Loucy (cell line): ENCODE measurements around the gene CTNNBIP1.

ENCODE experiments used
- H2AFZ ChIP-seq: fragments of 200-600 bp; sonication (generic); 2 replicates; pipeline ENCODE4 v1.6.0; 2016; ENCODE audit warnings: antibody characterized with exemption, mild to moderate bottlenecking, low read length, moderate library complexity
- H3F3A ChIP-seq: fragments of 200-600 bp; 2 replicates; pipeline ENCODE4 v1.6.0; 2016; ENCODE audit warnings: antibody characterized with exemption, low read depth, mild to moderate bottlenecking
- H3K27me3 ChIP-seq: fragments of 200-600 bp; sonication (generic); 2 replicates; pipeline ENCODE4 v1.6.1; 2014; ENCODE audit warnings: low read length, mild to moderate bottlenecking; ENCODE audit not compliant: insufficient read depth, poor library complexity, severe bottlenecking
- H3K36me3 ChIP-seq: fragments of 200-600 bp; sonication (generic); 2 replicates; pipeline ENCODE4 v1.6.1; 2016; ENCODE audit warnings: low read length; ENCODE audit not compliant: insufficient read depth
- H3K4me1 ChIP-seq: fragments of 200-600 bp; sonication (generic); 2 replicates; pipeline ENCODE4 v1.5.1; 2014; ENCODE audit warnings: low read length, mild to moderate bottlenecking; ENCODE audit not compliant: insufficient read depth, poor library complexity, severe bottlenecking
- H3K4me2 ChIP-seq: fragments of 200-600 bp; sonication (generic); 2 replicates; pipeline ENCODE4 v1.6.0; 2014; ENCODE audit warnings: antibody characterized with exemption, low read length, low read depth, mild to moderate bottlenecking; ENCODE audit not compliant: poor library complexity, severe bottlenecking
- H3K4me3 ChIP-seq: fragments of 200-600 bp; sonication (generic); 2 replicates; pipeline ENCODE4 v1.5.1; 2014; ENCODE audit warnings: low read length, mild to moderate bottlenecking, mixed read lengths; ENCODE audit not compliant: poor library complexity, severe bottlenecking
- H3K79me2 ChIP-seq: fragments of 200-600 bp; sonication (generic); 2 replicates; pipeline ENCODE4 v1.6.1; 2014; ENCODE audit warnings: low read length; ENCODE audit not compliant: insufficient read depth
- H3K9ac ChIP-seq: fragments of 200-600 bp; sonication (generic); 2 replicates; pipeline ENCODE4 v1.6.0; 2014; ENCODE audit warnings: mild to moderate bottlenecking, low read depth, low read length, moderate library complexity; ENCODE audit not compliant: poor library complexity, severe bottlenecking
- H3K9me2 ChIP-seq: fragments of 200-600 bp; sonication (generic); replicated peaks from 2 replicates; pipeline ENCODE4 v1.6.1; 2016; ENCODE audit warnings: low read depth, low read length, mixed read lengths
- H3K9me3 ChIP-seq: fragments of 200-600 bp; sonication (generic); 2 replicates; pipeline ENCODE4 v1.6.1; 2014; ENCODE audit warnings: mild to moderate bottlenecking, antibody characterized with exemption, low read length, low read depth; ENCODE audit not compliant: insufficient read depth
- H4K20me1 ChIP-seq: fragments of 200-600 bp; sonication (generic); 2 replicates; pipeline ENCODE4 v1.6.0; 2014; ENCODE audit warnings: antibody characterized with exemption, low read length, mild to moderate bottlenecking; ENCODE audit not compliant: insufficient read depth, poor library complexity, severe bottlenecking
- CTCF ChIP-seq: fragments of 200-600 bp; sonication (generic); conservative IDR thresholded peaks from 2 replicates; pipeline ENCODE4 v1.5.1; 2014; ENCODE audit warnings: mild to moderate bottlenecking, antibody characterized with exemption, low read length
- EZH2phosphoT487 ChIP-seq: fragments of 200-600 bp; IDR thresholded peaks from 2 replicates; pipeline ENCODE4 v1.6.1; 2018; ENCODE audit warnings: antibody characterized with exemption, mild to moderate bottlenecking, moderate library complexity, borderline replicate concordance

CTNNBIP1 gene

DNA sequence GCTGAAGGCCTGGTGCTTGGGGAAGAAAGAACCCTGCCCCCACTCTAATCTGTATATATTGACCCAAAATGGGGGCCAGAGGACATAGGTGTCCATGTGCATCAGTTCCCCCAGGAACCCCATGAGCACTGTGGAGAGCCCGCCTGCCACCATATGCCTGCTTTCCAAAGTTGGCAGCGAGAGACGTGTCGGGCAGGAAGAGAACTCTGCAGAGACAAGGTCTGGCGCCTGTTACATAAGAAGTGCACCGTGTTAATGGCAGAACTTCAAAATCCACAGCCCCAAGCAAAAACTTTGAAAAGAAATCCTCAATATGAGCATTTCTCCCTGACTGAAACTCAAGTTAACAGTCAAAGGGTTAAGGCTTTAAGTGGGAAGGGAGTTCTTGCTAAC, 8.0 kb downstream of the CTNNBIP1 start:
- Histone ChIP-seq H3K79me2 (peaks cover 3% of the 10 kb centered on the region; the same call in 1 of the 2 replicates), H3K9me2 (no peaks in the 10 kb centered on the region), H3F3A (no peaks in the 10 kb centered on the region), H3K36me3 (no peaks in the 10 kb centered on the region), H3K4me1 (peaks cover 5% of the 10 kb centered on the region), H3K4me3 (no peak overlapping the region), H3K9ac (no peak overlapping the region), H4K20me1 (no peaks in the 10 kb centered on the region), H3K27me3 (no peaks in the 10 kb centered on the region), H3K9me3 (no peaks in the 10 kb centered on the region), H3K4me2 (no peak overlapping the region), H2AFZ (no peak overlapping the region)
- TF ChIP-seq EZH2phosphoT487: no peak
- no peak for TF ChIP-seq CTCF

GRCh38 chr1:9901148-9902059, 8.7 kb downstream of the CTNNBIP1 start:
- Histone ChIP-seq H2AFZ (no peak overlapping the region), H3K4me3 (no peak overlapping the region), H3F3A (no peaks in the 10 kb centered on the region), H3K79me2 (peaks cover 3% of the 10 kb centered on the region; the same call in 1 of the 2 replicates), H4K20me1 (no peaks in the 10 kb centered on the region), H3K9me3 (no peaks in the 10 kb centered on the region), H3K9ac (no peak overlapping the region), H3K27me3 (no peaks in the 10 kb centered on the region), H3K4me2 (no peak overlapping the region), H3K4me1 (no peaks in the 10 kb centered on the region), H3K36me3 (no peaks in the 10 kb centered on the region), H3K9me2 (no peaks in the 10 kb centered on the region)
- TF ChIP-seq CTCF (no peak), EZH2phosphoT487 (no peak)

DNA sequence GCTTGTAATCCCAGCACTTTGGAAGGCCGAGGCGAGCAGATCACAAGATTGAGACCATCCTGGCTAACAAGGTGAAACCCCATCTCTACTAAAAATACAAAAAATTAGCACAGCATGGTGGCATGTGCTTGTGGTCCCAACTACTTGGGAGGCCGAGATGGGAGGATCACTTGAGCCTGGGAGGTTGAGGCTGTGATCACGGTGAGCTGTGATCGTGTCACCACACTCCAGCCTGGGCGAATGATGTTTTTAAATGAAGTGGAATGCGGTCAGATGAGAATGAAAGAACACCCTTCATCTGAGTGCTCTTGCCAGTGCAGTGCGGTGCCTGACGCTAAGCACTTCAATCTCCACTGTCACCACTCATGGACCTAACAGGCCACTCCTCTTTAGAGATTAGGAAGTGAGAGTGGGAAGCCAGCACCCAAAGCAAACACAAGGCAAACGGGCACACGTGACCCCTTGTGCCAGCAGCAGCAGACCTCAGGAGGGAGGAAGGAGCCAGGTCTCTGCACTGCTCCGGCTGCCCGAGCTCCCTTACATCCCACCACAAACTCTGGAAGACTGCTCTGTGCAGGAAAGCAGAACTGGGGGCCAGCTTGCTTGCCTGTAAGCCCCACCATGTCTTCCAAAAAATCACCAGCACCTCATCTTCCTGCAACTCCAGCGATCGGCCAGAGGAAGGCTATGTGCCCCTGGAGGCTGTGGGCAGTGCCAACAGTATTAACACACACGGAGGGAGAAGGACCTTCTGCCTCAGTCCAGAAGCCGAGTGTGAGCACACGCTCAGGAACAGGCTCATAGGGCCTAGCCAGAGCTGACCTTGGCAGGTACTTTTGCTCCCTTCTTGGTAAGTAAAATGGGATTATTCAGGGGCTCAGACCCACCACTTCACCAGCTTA, 9.7 kb downstream of the CTNNBIP1 start:
- H3K9me2 ChIP-seq: no peaks in the 10 kb centered on the region
- no peaks in the 10 kb centered on the region for H3K36me3 ChIP-seq
- TF ChIP-seq CTCF (no peak), EZH2phosphoT487 (no peak)
- H2AFZ ChIP-seq: no peak overlapping the region
- H3K4me2 ChIP-seq: no peak overlapping the region
- H3F3A ChIP-seq: no peaks in the 10 kb centered on the region
- H3K4me3 ChIP-seq: no peak overlapping the region
- no peaks in the 10 kb centered on the region for H3K9me3 ChIP-seq
- H3K9ac ChIP-seq: no peak overlapping the region
- H4K20me1 ChIP-seq: no peaks in the 10 kb centered on the region
- 0 out of 2 replicates have a peak, but pooled peaks cover 3% of the 10 kb centered on the region for H3K79me2 ChIP-seq
- no peaks in the 10 kb centered on the region for H3K27me3 ChIP-seq
- H3K4me1 ChIP-seq: no peaks in the 10 kb centered on the region
